Measurements from ENCODE around the gene YIPF3.

DNA sequence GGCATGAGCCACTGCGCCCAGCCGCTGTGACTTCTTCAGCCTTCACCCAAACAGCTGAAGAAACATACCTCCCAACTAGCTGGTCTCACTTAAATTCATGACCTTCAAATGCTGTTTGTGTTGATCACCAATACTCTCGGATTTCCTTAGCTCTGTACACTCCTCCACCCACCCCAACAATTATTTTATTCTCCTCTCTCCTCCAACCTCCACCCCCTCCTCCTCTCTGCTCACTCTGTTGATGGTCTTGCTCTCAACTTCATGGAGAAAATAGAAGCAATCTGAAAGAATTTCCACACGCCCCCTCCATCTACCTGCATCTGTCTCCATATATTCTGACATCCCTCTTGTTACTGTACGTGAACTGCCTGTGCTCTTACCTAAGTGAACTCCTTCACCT lies 54.8 kb downstream of the YIPF3 start:
- TF ChIP-seq POLR2AphosphoS5 (IDR thresholded peaks at IDR 0.05; ENCODE audit: low read depth, low read length) (no peak), TAF1 (IDR thresholded peaks at IDR 0.05; ENCODE audit: borderline replicate concordance, low read depth, low read length) (no peak), POLR2A (IDR thresholded peaks at IDR 0.05; ENCODE audit: low read depth, low read length) (no peak)

Data from GM12892 (cell line).